Neutrophil (primary cell): ENCODE results near the gene EXD2.

Experiments used
- H3K27ac ChIP-seq: fragments of 200-600 bp; sonication (generic); 2 replicates; pipeline ENCODE4 v1.5.1; 2016; ENCODE audit warnings: mild to moderate bottlenecking, moderate library complexity
- H3K27me3 ChIP-seq: fragments of 200-600 bp; sonication (generic); 2 replicates; pipeline ENCODE4 v1.6.0; 2016; ENCODE audit warnings: mild to moderate bottlenecking
- H3K36me3 ChIP-seq: fragments of 200-600 bp; sonication (generic); 2 replicates; pipeline ENCODE4 v1.5.1; 2017
- H3K4me1 ChIP-seq, 2 experiments: fragments of 200-600 bp in 1 of 2; sonication (generic) in 1 of 2; 1 replicate in 1 of 2; 2 replicates in 1 of 2; pipeline versions ENCODE4 v1.5.1 to v1.6.1; 2013 to 2016; ENCODE audit warnings: low read depth in 1 of 2, low read length in 1 of 2, mild to moderate bottlenecking in 1 of 2, moderate library complexity in 1 of 2; ENCODE audit not compliant: control insufficient read depth in 1 of 2, insufficient read depth in 1 of 2
- H3K4me3 ChIP-seq, 2 experiments: fragments of 200-600 bp in 1 of 2; sonication (generic) in 1 of 2; 1 replicate in 1 of 2; 2 replicates in 1 of 2; pipeline ENCODE4 v1.5.1; 2013 to 2016; ENCODE audit warnings: low read depth in 1 of 2, low read length in 1 of 2, mild to moderate bottlenecking in 1 of 2, moderate library complexity in 1 of 2
- H3K9me3 ChIP-seq: fragments of 200-600 bp; sonication (generic); 2 replicates; pipeline ENCODE4 v1.5.1; 2016
- CTCF ChIP-seq: fragments of 200-600 bp; sonication (generic); IDR thresholded peaks from 2 replicates; pipeline ENCODE4 v1.5.1; 2016; ENCODE audit warnings: antibody characterized with exemption

EXD2 gene

GRCh38 chr14:69224946-69225345 lies 33.6 kb downstream of the EXD2 start:
- Histone ChIP-seq H3K4me3 (no peak overlapping the region), H3K36me3 (peaks cover 8% of the 10 kb centered on the region), H3K9me3 (no peaks in the 10 kb centered on the region), H3K27me3 (no peaks in the 10 kb centered on the region), H3K4me1 (no peaks in the 10 kb centered on the region), H3K27ac (no peak overlapping the region)
- TF ChIP-seq CTCF = no peak

GRCh38 chr14:69226178-69226577 lies 34.9 kb downstream of the EXD2 start:
- Histone ChIP-seq H3K4me3 (no peak overlapping the region), H3K9me3 (no peaks in the 10 kb centered on the region), H3K36me3 (peaks cover 8% of the 10 kb centered on the region), H3K27me3 (no peaks in the 10 kb centered on the region), H3K4me1 (no peaks in the 10 kb centered on the region), H3K27ac (no peak overlapping the region)
- TF ChIP-seq CTCF = no peak

- Histone ChIP-seq H3K27me3 (no peaks in the 10 kb centered on the region), H3K36me3 (peaks cover 12% of the 10 kb centered on the region), H3K9me3 (no peaks in the 10 kb centered on the region), H3K4me3 (no peak overlapping the region), H3K27ac (no peak overlapping the region), H3K4me1 (no peaks in the 10 kb centered on the region)
- no peak for TF ChIP-seq CTCF
Measured at GRCh38 chr14:69226736-69227135, 35.4 kb downstream of the EXD2 start.

GRCh38 chr14:69231486-69231885 lies 40.2 kb downstream of the EXD2 start:
- Histone ChIP-seq H3K9me3 (no peaks in the 10 kb centered on the region), H3K4me1 (no peaks in the 10 kb centered on the region), H3K27ac (no peak overlapping the region), H3K27me3 (no peaks in the 10 kb centered on the region), H3K36me3 (peaks cover 21% of the 10 kb centered on the region), H3K4me3 (no peak overlapping the region)
- no peak for TF ChIP-seq CTCF

GRCh38 chr14:69232388-69232787 lies 41.1 kb downstream of the EXD2 start:
- no peaks in the 10 kb centered on the region for H3K9me3 ChIP-seq
- H3K36me3 ChIP-seq = peaks cover 30% of the 10 kb centered on the region
- no peaks in the 10 kb centered on the region for H3K4me1 ChIP-seq
- TF ChIP-seq CTCF = no peak
- H3K27me3 ChIP-seq = no peaks in the 10 kb centered on the region
- H3K4me3 ChIP-seq = no peak overlapping the region
- no peak overlapping the region for H3K27ac ChIP-seq

GRCh38 chr14:69234106-69234505 lies 42.8 kb downstream of the EXD2 start:
- H3K36me3 ChIP-seq = peaks cover 47% of the 10 kb centered on the region

More at GRCh38 chr14:69234106-69234505, 42.8 kb downstream of the EXD2 start:
- Histone ChIP-seq H3K4me1 (no peaks in the 10 kb centered on the region), H3K27me3 (no peaks in the 10 kb centered on the region), H3K9me3 (no peaks in the 10 kb centered on the region), H3K27ac (no peak overlapping the region), H3K4me3 (no peak overlapping the region)
- TF ChIP-seq CTCF = no peak
